Esophagus muscularis mucosa (tissue), 4 donors: Measurements from ENCODE around the gene JUNB. TPM values are rescaled to one million over a fixed set of nuclear protein-coding genes. Genes with fewer than 3 reads are reported as not detected.

Source experiments
- DNase-seq: peaks from one replicate; pipeline ENCODE4 v3.0.0-alpha.2; 2017; ENCODE audit errors: extremely low spot score
- H3K27ac ChIP-seq, 4 donors: fragments of 200-600 bp; sonication (generic); replicated peaks in 1 of 4; 1 replicate in 3 of 4; 2 replicates in 1 of 4; pipeline ENCODE4 v1.5.1; 2016 to 2019; ENCODE audit warnings: mild to moderate bottlenecking in 1 of 4
- H3K27me3 ChIP-seq, 4 donors: fragments of 200-600 bp; sonication (generic); one replicate each; pipeline versions ENCODE4 v1.5.1 to v1.6.0; 2016 to 2019
- H3K36me3 ChIP-seq, 4 donors: fragments of 200-600 bp; sonication (generic); one replicate each; pipeline ENCODE4 v1.5.1; 2016 to 2019
- H3K4me1 ChIP-seq, 4 donors: fragments of 200-600 bp; sonication (generic); one replicate each; pipeline ENCODE4 v1.5.1; 2016 to 2019
- H3K4me3 ChIP-seq, 4 donors: fragments of 200-600 bp; sonication (generic); 1 replicate in 2 of 4; 2 replicates in 2 of 4; pipeline ENCODE4 v1.5.1; 2016 to 2019; ENCODE audit warnings: mild to moderate bottlenecking in 4 of 4, moderate library complexity in 1 of 4
- H3K9me3 ChIP-seq, 4 donors: fragments of 200-600 bp; sonication (generic); 1 replicate in 3 of 4; 2 replicates in 1 of 4; pipeline ENCODE4 v1.5.1; 2016 to 2019
- CTCF ChIP-seq, 3 experiments: fragments of 200-600 bp in 2 of 3; fragments of 450-650 bp in 1 of 3; sonication (generic) in 2 of 3; IDR thresholded peaks; one replicate each; pipeline ENCODE4 v1.5.1; 2017 to 2019; ENCODE audit warnings: antibody characterized with exemption in 3 of 3, mild to moderate bottlenecking in 2 of 3, moderate library complexity in 1 of 3
- EP300 ChIP-seq: sonication (generic); formaldehyde crosslinking; IDR thresholded peaks from one replicate; pipeline ENCODE4 v1.6.1; 2017; ENCODE audit warnings: antibody characterized with exemption
- POLR2A ChIP-seq: fragments of 450-650 bp; IDR thresholded peaks from one replicate; pipeline ENCODE4 v1.6.1; 2017; ENCODE audit warnings: antibody characterized with exemption, moderate library complexity, mild to moderate bottlenecking, low read depth
- POLR2AphosphoS5 ChIP-seq, 2 donors: sonication (generic); formaldehyde crosslinking; IDR thresholded peaks; one replicate each; pipeline ENCODE4 v1.6.1; 2017; ENCODE audit warnings: antibody characterized with exemption in 2 of 2
- WGBS: methylation state at CpG from one replicate; pipeline ENCODE4 v1.1.5; 2018; 5-methylcytosine and 5-hydroxymethylcytosine counted together
- intact Hi-C: fragments of 100-400 bp; cut with DNase I; formaldehyde crosslinking; loops from one replicate; pipeline ENCODE4 v1.15.1; 2023
- total RNA-seq, 4 donors: library from RNA; depleted of rRNA; stranded (reverse); fragments of >200 nt; gene quantifications; one replicate each; pipeline versions ENCODE4 v1.1.0 to v1.2.1, GENCODE V29; 2016

JUNB gene
- total RNA-seq, 4 donors from 2014 or later, result 82.2 to 1,609 (median 182) TPM

- intact Hi-C loops, result loop anchor here (1.0 kb wide), 1 partner anchor 19 kb away; no protein-coding TSS in a partner anchor
- H3K27ac ChIP-seq, result peak overlapping the region; percentile 94 to 96 (median 95)
- DNase-seq, result no peak
- H3K4me3 ChIP-seq, result peak overlapping the region; percentile 61 to 77 (median 68)
- no peaks in the 10 kb centered on the region for H3K9me3 ChIP-seq
- H3K4me1 ChIP-seq, result peaks cover 47 to 61% (median 53%) of the 10 kb centered on the region in 4 donors
- H3K27me3 ChIP-seq, result no peaks in the 10 kb centered on the region
- TF ChIP-seq EP300 (no peak), CTCF (IDR thresholded peaks at IDR 0.05) (peak in 2 of 3 experiments; percentile 98), POLR2A (no peak), POLR2AphosphoS5 (IDR thresholded peaks at IDR 0.05) (peak; percentile 63 to 84)
- peaks cover 0 to 5% (median 0%) of the 10 kb centered on the region in 4 donors for H3K36me3 ChIP-seq
- 19% methylated on average over 23 of the region's 43 CpGs for WGBS
Measured at GRCh38 chr19:12777217-12778016, 13.9 kb upstream of the JUNB start.

GRCh38 chr19:12778017-12778904 is 13.0 kb upstream of the JUNB start:
- Histone ChIP-seq H3K36me3 (peaks cover 0 to 5% (median 0%) of the 10 kb centered on the region in 4 donors), H3K4me1 (peaks cover 53 to 69% (median 58%) of the 10 kb centered on the region in 4 donors), H3K27ac (peak overlapping the region; percentile 94 to 96 (median 95)), H3K9me3 (no peaks in the 10 kb centered on the region), H3K27me3 (no peaks in the 10 kb centered on the region), H3K4me3 (peak overlapping the region; percentile 61 to 77 (median 68))
- TF ChIP-seq CTCF (IDR thresholded peaks at IDR 0.05) (no peak), POLR2AphosphoS5 (IDR thresholded peaks at IDR 0.05) (peak; percentile 55 to 74)
- intact Hi-C loops, result no loop called here
- no peak for DNase-seq
- 6% methylated on average over 22 of the region's 44 CpGs for WGBS

- Histone ChIP-seq H3K4me3 (peak overlapping the region; percentile 61 to 77 (median 68)), H3K36me3 (peaks cover 0 to 5% (median 0%) of the 10 kb centered on the region in 4 donors), H3K27me3 (no peaks in the 10 kb centered on the region), H3K9me3 (no peaks in the 10 kb centered on the region), H3K4me1 (peaks cover 56 to 75% (median 62%) of the 10 kb centered on the region in 4 donors), H3K27ac (peak overlapping the region; percentile 94 to 96 (median 95))
- WGBS, result 32% methylated on average over 4 of the region's 6 CpGs
- TF ChIP-seq POLR2A (no peak), EP300 (no peak), CTCF (IDR thresholded peaks at IDR 0.05) (no peak), POLR2AphosphoS5 (IDR thresholded peaks at IDR 0.05) (no peak)
- intact Hi-C loops, result no loop called here
- DNase-seq, result no peak
Measured at GRCh38 chr19:12778905-12779161, 12.5 kb upstream of the JUNB start.

- no peak for DNase-seq
- Histone ChIP-seq H3K36me3 (peaks cover 0 to 1% (median 0%) of the 10 kb centered on the region in 4 donors), H3K9me3 (no peaks in the 10 kb centered on the region), H3K27me3 (no peaks in the 10 kb centered on the region), H3K4me3 (peak overlapping the region; percentile 61 to 77 (median 68)), H3K4me1 (peaks cover 56 to 80% (median 68%) of the 10 kb centered on the region in 4 donors), H3K27ac (peak overlapping the region; percentile 94 to 96 (median 95))
- WGBS, result 58% methylated on average over 6 of the region's 15 CpGs
- intact Hi-C loops, result no loop called here
- TF ChIP-seq EP300 (no peak), POLR2AphosphoS5 (IDR thresholded peaks at IDR 0.05) (peak; percentile 33 to 62), CTCF (IDR thresholded peaks at IDR 0.05) (no peak), POLR2A (no peak)
Measured at GRCh38 chr19:12779162-12779993, 11.9 kb upstream of the JUNB start.
